Suprapubic skin (tissue), 4 donors: ENCODE data around the gene ARHGAP11A.

ENCODE experiments used
- EP300 ChIP-seq: sonication (generic); formaldehyde crosslinking; IDR thresholded peaks from one replicate; pipeline ENCODE4 v1.6.1; 2017; ENCODE audit warnings: antibody characterized with exemption
- POLR2A ChIP-seq, 2 donors: fragments of 450-650 bp; IDR thresholded peaks; one replicate each; pipeline ENCODE4 v1.6.1; 2017; ENCODE audit warnings: antibody characterized with exemption in 2 of 2, mild to moderate bottlenecking in 2 of 2, moderate library complexity in 2 of 2
- POLR2AphosphoS5 ChIP-seq, 3 donors: sonication (generic); formaldehyde crosslinking; IDR thresholded peaks; one replicate each; pipeline ENCODE4 v1.6.1; 2017; ENCODE audit warnings: antibody characterized with exemption in 3 of 3
- TF ChIP-seq, protein P1 (sequence below), 2 donors: fragments of 200-600 bp in 1 of 2; fragments of 450-650 bp in 1 of 2; sonication (generic) in 1 of 2; IDR thresholded peaks; one replicate each; pipeline ENCODE4 v1.5.1; 2016 to 2019; ENCODE audit warnings: antibody characterized with exemption in 2 of 2, mild to moderate bottlenecking in 1 of 2, moderate library complexity in 1 of 2

- TF ChIP-seq, protein P1, sequence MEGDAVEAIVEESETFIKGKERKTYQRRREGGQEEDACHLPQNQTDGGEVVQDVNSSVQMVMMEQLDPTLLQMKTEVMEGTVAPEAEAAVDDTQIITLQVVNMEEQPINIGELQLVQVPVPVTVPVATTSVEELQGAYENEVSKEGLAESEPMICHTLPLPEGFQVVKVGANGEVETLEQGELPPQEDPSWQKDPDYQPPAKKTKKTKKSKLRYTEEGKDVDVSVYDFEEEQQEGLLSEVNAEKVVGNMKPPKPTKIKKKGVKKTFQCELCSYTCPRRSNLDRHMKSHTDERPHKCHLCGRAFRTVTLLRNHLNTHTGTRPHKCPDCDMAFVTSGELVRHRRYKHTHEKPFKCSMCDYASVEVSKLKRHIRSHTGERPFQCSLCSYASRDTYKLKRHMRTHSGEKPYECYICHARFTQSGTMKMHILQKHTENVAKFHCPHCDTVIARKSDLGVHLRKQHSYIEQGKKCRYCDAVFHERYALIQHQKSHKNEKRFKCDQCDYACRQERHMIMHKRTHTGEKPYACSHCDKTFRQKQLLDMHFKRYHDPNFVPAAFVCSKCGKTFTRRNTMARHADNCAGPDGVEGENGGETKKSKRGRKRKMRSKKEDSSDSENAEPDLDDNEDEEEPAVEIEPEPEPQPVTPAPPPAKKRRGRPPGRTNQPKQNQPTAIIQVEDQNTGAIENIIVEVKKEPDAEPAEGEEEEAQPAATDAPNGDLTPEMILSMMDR (IDR thresholded peaks at IDR 0.05): no peak
- TF ChIP-seq POLR2A (IDR thresholded peaks at IDR 0.05): no peak
- TF ChIP-seq EP300: no peak
- TF ChIP-seq POLR2AphosphoS5 (IDR thresholded peaks at IDR 0.05): no peak
Observed at GRCh38 chr15:32668942-32669341, 53.6 kb downstream of the ARHGAP11A start.
